ENCODE measurements around the gene TTYH2.
"Not testable (repeated sequence)": the region's sequence is repeated elsewhere in the genome, so short reads cannot be mapped to it uniquely, and the experiment has no call there.

TTYH2 gene

DNA sequence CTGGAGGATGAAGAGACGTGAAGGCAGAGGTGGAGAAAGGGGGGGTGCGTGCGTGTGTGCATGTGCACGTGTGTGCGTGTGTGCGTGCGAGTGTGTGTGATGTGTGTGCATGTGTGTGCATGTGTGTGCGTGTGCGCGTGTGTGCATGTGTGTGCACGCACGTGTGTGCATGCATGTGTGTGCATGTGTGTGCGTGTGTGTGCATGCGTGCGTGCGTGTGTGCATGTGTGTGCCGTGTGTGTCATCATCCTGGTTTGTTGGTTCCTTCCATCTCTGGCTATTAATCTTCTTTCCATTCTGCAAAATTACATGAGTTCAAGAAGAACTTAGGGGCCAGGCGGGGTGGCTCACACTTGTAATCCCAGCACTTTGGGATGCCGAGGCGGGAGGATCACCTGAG is 26.9 kb upstream of the TTYH2 start:
- H3K27me3 Mint-ChIP-seq, result peaks cover 25% of the 10 kb centered on the region

GRCh38 chr17:74187761-74188160 is 25.6 kb upstream of the TTYH2 start:
- Mint-ChIP-seq H3K9me3 (peaks cover 0 to 9% of the 10 kb centered on the region in 2 donors), H3K4me1 (no peaks in the 10 kb centered on the region), H3K27me3 (peaks cover 27% of the 10 kb centered on the region), H3K4me3 (no peak overlapping the region), H3K27ac (no peak overlapping the region)
- DNase-seq (no peak), ATAC-seq (no peak)

More for the DNA sequence above, 26.9 kb upstream of the TTYH2 start:
- no peak for ATAC-seq
- Mint-ChIP-seq H3K9me3 (peaks cover 0 to 9% of the 10 kb centered on the region in 2 donors), H3K4me3 (no peak overlapping the region), H3K27ac (no peak overlapping the region), H3K4me1 (no peaks in the 10 kb centered on the region)
- no peak for DNase-seq

- H3K27ac Mint-ChIP-seq, H3K9me3 Mint-ChIP-seq, DNase-seq, H3K4me1 Mint-ChIP-seq, ATAC-seq, H3K4me3 Mint-ChIP-seq: not testable (repeated sequence)
- peaks cover 37% of the 10 kb centered on the region for H3K27me3 Mint-ChIP-seq
Observed at GRCh38 chr17:74188687-74189086, 24.7 kb upstream of the TTYH2 start.

- Mint-ChIP-seq H3K27ac (no peak overlapping the region), H3K9me3 (peaks cover 0 to 9% of the 10 kb centered on the region in 2 donors), H3K4me3 (no peak overlapping the region), H3K4me1 (no peaks in the 10 kb centered on the region), H3K27me3 (peaks cover 44% of the 10 kb centered on the region)
- no peak for DNase-seq
- ATAC-seq, result peak; percentile 67
Observed at GRCh38 chr17:74190154-74190553, 23.2 kb upstream of the TTYH2 start.

DNA sequence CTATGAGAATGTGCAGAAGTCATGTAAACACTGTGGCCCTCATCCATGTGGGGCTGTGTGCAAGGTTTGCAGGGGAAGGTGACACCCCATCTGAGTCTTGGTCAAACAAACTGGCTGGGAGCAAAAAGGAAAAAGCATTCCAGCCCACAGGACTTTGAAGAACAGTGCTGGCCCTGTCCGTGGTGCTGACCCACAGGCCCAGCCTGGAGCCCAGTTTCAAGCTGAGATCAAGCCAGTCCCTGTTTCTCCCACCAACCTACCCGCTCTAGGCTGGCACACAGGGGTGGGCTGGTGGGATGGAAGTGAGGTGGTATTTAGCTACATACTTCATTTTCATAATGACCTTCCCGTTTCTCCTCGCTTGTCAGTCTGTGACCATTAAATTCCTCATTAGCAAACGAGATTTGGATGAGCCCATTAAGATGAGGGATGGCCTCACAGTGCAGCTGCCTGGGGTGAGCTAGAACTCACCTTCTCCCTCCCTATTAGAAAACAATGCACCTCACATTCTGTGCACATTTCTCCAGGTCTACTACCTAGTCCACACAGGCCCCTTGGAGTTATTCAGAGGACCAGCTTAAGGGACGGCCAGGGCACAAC is 22.5 kb upstream of the TTYH2 start:
- DNase-seq (no peak), ATAC-seq (no peak)
- H3K27me3 Mint-ChIP-seq, result peaks cover 51% of the 10 kb centered on the region
- H3K4me1 Mint-ChIP-seq, result no peaks in the 10 kb centered on the region
- no peak overlapping the region for H3K27ac Mint-ChIP-seq
- H3K4me3 Mint-ChIP-seq, result no peak overlapping the region
- H3K9me3 Mint-ChIP-seq, result peaks cover 0 to 9% of the 10 kb centered on the region in 2 donors

DNA sequence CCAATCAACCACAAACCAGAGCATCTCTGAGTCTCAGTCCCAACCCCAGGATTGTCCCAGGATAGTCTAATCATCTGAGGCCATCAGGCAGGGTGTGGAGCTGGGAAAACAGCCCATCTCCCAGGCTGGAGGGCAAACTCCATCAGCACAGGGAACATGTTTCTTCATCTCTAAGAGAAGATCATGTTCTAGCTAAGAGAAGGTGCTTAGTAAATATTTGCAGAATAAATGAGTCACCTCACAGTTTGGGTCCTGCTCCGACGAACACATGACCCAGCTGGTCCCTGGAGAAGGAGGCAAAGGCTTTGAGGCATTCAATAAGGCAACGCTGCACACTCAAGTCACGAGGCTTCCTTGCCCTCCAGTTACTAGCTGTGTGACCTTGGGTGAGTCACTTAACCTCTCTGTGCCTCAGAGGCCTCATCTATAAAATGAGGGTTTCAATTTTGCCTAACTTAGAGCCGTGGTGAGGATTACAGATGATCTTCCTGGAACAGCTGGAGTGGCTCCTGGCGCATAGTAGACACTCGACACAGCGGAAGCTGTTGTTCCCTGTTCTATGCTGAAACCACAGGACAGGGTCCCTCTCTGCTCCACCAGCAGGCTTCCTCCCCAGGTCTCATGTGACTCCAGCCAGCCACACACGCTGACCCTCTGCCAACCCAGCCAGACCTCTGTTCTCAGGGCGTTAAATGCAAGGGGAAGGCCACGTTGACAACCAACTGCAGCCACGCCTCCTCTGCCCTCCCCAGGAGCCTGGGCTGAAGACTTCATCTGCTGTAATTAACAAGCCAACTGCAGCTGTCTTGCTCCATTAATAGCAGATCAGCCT is 20.2 kb upstream of the TTYH2 start:
- Mint-ChIP-seq H3K9me3 (peaks cover 0 to 9% of the 10 kb centered on the region in 2 donors), H3K27me3 (peaks cover 44% of the 10 kb centered on the region), H3K27ac (no peak overlapping the region), H3K4me1 (no peaks in the 10 kb centered on the region), H3K4me3 (no peak overlapping the region)
- no peak for ATAC-seq
- DNase-seq, result no peak

DNA sequence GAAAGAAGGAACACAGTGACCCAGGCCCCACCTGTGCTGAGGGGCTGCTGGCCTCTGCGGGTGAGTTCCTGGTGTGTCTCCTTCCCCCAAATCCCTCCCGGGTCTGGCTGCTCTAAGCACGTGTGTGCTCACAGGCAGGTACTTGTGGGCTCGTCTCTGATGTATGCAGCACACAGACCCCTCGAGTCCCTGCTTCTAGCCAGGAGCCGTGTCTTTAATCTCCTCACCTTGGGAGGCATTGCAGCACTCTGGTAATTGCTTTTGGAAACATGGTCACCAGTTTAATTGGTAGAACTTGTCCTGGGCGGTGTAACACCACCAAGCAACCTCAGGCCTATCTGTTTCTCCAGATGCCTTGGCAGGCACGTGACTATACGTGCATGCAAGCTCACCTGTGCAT is 18.7 kb upstream of the TTYH2 start:
- peaks cover 47% of the 10 kb centered on the region for H3K27me3 Mint-ChIP-seq
- DNase-seq (no peak), ATAC-seq (no peak)
- H3K27ac Mint-ChIP-seq, result no peak overlapping the region
- peaks cover 0 to 3% of the 10 kb centered on the region in 2 donors for H3K9me3 Mint-ChIP-seq
- no peak overlapping the region for H3K4me3 Mint-ChIP-seq
- peaks cover 14% of the 10 kb centered on the region for H3K4me1 Mint-ChIP-seq

GRCh38 chr17:74196541-74197317 is 16.6 kb upstream of the TTYH2 start:
- H3K4me1 Mint-ChIP-seq, result peaks cover 21% of the 10 kb centered on the region
- ATAC-seq, result no peak
- peaks cover 66% of the 10 kb centered on the region for H3K27me3 Mint-ChIP-seq
- no peak overlapping the region for H3K27ac Mint-ChIP-seq
- H3K4me3 Mint-ChIP-seq, result no peak overlapping the region
- no peak for DNase-seq
- no peaks in the 10 kb centered on the region for H3K9me3 Mint-ChIP-seq

DNA sequence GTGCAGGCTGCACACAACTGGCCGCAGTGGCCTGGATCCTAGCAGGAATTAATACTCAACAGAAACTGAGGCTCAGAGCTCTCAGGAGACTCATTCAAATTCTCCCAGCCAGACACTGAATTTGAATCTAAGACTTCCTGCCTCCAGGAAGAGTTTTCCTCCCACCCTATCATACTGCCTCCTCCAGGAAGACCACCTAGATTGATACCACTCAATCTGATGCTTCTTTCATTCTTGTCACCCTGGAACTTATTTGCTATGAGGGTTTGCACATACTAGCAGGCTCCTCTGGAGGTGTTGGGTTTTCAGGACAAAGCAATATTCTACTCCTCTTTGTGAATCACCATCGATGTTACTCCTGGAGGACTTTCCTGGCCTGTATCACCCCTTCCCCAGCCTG is 15.6 kb upstream of the TTYH2 start:
- Mint-ChIP-seq H3K4me3 (no peak overlapping the region), H3K4me1 (peaks cover 28% of the 10 kb centered on the region), H3K27ac (no peak overlapping the region), H3K27me3 (peaks cover 73% of the 10 kb centered on the region), H3K9me3 (no peaks in the 10 kb centered on the region)
- DNase-seq, result no peak
- ATAC-seq, result no peak

DNA sequence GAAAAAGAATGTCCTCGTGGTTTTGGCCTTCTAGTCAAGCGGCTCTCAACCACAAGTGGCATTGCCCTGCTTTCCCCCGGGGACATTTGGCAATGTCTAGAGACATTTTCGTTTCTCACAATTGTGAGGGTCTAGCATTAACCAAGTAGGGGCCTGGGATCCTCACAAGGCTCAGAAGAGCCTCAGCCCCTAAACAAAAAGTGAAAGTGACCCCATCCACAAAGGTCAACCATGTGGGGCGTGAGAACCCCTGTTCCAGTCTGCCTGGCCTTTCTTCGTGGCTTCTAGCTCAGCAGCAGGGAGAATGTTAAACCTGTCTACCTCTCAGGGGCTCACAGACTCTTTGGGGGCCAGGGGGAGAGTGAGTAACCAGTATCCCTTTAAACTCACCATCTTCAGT is 14.7 kb upstream of the TTYH2 start:
- Mint-ChIP-seq H3K4me1 (peaks cover 36% of the 10 kb centered on the region), H3K4me3 (peak overlapping the region; percentile 5 to 26)

DNA sequence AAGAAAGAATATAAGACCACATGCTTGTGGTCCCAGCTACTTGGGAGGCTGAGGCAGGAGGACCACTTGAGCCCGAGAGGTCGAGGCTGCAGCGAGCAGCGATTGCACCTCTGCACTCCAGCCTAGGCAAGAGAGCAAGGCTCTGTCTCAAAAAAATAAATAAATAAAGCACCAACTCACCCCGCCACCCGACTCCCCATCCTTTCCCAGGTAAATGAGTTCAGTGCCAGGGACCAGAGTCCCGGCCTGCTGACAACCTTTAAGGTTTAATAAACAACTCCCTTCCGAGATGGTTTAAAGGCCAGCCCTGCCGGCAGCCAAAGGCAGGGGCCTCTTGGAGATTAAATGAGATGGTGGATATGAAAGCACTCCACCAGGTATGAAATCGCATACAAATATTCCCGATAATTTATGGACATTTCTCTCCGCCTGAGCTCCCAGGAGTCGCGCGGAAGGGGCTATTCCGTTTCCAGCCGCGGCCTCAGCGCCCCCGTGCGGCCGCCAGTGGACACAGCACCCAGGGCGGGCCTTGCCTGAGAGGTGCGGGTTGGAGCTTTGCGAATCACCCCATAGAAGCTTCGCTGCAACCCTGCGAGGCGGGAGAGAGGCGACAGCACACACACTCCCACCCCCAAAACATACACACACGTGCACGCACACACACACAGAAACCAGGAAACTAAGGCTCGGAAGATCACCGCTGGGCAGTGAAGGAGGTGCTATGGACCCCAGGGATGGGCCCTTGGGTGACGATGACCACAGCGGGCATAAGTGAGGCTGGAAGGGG is 13.9 kb upstream of the TTYH2 start:
- H3K27ac Mint-ChIP-seq, result peak overlapping the region in 1 of 2 donors; percentile 2
- no peaks in the 10 kb centered on the region for H3K9me3 Mint-ChIP-seq
- DNase-seq (peak; percentile 70 to 72), ATAC-seq (peak; percentile 59)
- H3K4me3 Mint-ChIP-seq, result peak overlapping the region in 1 of 2 donors; percentile 20
- peaks cover 66% of the 10 kb centered on the region for H3K27me3 Mint-ChIP-seq
- H3K4me1 Mint-ChIP-seq, result peaks cover 36% of the 10 kb centered on the region

More for the DNA sequence above, 14.7 kb upstream of the TTYH2 start:
- DNase-seq, result no peak
- Mint-ChIP-seq H3K9me3 (no peaks in the 10 kb centered on the region), H3K27me3 (peaks cover 66% of the 10 kb centered on the region), H3K27ac (no peak overlapping the region)
- no peak for ATAC-seq

DNA sequence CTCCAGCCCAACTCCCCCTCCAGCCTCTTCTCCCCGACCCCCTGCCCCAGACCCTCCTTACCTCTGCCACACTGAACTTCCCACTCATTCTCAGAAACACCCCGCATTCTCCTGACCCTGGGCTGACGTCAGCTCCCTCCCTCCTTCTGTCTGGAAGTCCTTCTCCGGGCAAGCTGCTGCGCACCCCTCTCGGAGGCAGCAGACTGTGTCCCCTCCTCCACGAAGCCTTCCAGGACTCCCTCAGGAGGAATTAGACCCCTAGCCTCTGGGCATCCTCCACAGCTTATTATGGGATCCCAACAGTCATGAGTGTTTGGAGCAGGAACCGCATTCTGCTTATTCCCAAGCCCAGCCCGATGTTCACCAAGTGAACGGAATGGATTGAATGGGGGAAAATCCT is 13.3 kb upstream of the TTYH2 start:
- DNase-seq (no peak), ATAC-seq (no peak)
- Mint-ChIP-seq H3K4me3 (no peak overlapping the region), H3K27me3 (peaks cover 59% of the 10 kb centered on the region), H3K27ac (no peak overlapping the region), H3K9me3 (no peaks in the 10 kb centered on the region), H3K4me1 (peaks cover 41% of the 10 kb centered on the region)

- H3K27me3 Mint-ChIP-seq, result peaks cover 48% of the 10 kb centered on the region
- DNase-seq (no peak), ATAC-seq (no peak)
- no peak overlapping the region for H3K4me3 Mint-ChIP-seq
- H3K27ac Mint-ChIP-seq, result no peak overlapping the region
- no peaks in the 10 kb centered on the region for H3K9me3 Mint-ChIP-seq
- peaks cover 52% of the 10 kb centered on the region for H3K4me1 Mint-ChIP-seq
Observed at GRCh38 chr17:74201250-74201649, 12.1 kb upstream of the TTYH2 start.

DNA sequence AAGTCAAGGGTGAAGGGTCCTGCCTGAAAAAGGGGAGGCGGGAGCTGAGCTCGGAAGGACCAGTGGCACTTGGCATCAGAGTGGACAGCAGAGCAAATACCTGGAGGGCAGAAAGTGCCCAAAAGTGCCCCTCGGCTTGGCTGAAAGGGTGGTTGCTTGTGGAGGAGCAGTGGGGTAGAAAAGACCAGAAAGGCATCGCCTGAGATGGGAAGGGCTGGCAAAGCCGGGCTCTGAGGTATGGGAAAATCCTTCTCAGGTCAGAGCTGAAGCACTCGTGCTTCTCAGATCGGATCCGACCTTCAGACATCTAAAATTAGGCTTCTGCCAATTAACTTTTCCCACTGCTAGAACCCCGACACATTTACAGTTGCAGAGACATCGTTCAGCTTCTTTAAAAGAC is 11.4 kb upstream of the TTYH2 start:
- Mint-ChIP-seq H3K4me3 (peak overlapping the region in 1 of 2 donors; percentile 4), H3K4me1 (peaks cover 59% of the 10 kb centered on the region), H3K27ac (no peak overlapping the region), H3K27me3 (peaks cover 44% of the 10 kb centered on the region), H3K9me3 (no peaks in the 10 kb centered on the region)
- DNase-seq, result no peak
- ATAC-seq, result no peak

DNA sequence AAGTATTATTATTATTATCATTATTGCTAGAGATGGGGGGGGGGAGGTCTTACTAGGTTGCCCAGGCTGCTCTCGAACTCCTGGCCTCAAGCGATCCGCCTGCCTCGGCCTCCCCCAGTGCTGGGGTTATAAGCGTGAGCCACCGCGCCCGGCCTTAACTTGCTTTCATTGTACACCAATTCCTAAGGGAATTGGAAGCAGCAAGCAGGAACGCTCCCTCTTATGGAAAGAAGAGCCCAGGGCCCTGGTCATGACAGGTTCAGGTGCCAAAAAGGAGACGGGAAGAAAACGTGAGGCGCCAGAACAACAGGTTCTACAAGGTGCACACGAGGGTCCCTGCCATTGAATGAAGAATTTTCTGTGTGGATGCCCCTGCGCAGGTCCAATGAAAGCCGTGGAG is 10.4 kb upstream of the TTYH2 start:
- Mint-ChIP-seq H3K27me3 (peaks cover 44% of the 10 kb centered on the region), H3K9me3 (no peaks in the 10 kb centered on the region), H3K27ac (peak overlapping the region in 1 of 2 donors; percentile 99), H3K4me3 (peak overlapping the region; percentile 97 to 98), H3K4me1 (peaks cover 68% of the 10 kb centered on the region)
- peak; percentile 44 for ATAC-seq
- DNase-seq, result no peak

Measured in stimulated activated naive CD8-positive, alpha-beta T cell treated with anti-CD3 and anti-CD28 coated beads, Interleukin-15, amount 100 ng/mL, for 72 hours (primary cell).